Camera-type eye (tissue), 1 donor: ENCODE data around the gene NAXE. TPM values are rescaled to one million over a fixed set of nuclear protein-coding genes. Genes with fewer than 3 reads are reported as not detected.

Experiments
- total RNA-seq: library from RNA; depleted of rRNA; stranded (reverse); fragments of >200 nt; gene quantifications from one replicate; pipeline ENCODE4 v1.2.3, GENCODE V29; 2014

Gene NAXE
- 39.7 TPM for total RNA-seq

DNA sequence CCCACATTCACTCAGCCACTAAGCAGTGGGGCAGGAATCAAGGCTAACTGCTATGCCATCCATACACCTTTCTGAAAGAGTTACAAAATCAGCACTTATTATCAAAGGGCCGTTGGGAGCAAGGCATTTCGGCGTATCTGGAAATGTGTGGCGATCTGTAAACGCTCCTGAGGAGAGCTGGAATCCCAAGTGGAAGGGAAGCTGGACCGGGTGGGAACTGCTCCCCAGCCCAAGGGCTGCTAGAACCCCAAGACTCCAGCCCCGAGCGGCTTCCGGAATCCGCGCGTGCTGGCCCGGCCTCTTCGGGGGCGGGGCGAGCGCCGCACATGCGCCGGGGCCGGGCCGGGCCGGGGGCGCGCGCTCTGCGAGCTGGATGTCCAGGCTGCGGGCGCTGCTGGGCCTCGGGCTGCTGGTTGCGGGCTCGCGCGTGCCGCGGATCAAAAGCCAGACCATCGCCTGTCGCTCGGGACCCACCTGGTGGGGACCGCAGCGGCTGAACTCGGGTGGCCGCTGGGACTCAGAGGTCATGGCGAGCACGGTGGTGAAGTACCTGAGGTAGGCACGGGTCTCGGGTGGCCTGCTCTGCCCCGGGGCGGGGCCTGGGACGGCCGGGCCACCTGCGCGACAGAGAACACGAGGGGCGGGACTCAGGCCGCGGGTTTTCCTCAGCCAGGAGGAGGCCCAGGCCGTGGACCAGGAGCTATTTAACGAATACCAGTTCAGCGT is at the start of gene NAXE:
NAXE (plus strand) TSS at position 345 of the 726 bp plus-strand sequence; CDS start at position 374, 29 bp downstream.

DNA sequence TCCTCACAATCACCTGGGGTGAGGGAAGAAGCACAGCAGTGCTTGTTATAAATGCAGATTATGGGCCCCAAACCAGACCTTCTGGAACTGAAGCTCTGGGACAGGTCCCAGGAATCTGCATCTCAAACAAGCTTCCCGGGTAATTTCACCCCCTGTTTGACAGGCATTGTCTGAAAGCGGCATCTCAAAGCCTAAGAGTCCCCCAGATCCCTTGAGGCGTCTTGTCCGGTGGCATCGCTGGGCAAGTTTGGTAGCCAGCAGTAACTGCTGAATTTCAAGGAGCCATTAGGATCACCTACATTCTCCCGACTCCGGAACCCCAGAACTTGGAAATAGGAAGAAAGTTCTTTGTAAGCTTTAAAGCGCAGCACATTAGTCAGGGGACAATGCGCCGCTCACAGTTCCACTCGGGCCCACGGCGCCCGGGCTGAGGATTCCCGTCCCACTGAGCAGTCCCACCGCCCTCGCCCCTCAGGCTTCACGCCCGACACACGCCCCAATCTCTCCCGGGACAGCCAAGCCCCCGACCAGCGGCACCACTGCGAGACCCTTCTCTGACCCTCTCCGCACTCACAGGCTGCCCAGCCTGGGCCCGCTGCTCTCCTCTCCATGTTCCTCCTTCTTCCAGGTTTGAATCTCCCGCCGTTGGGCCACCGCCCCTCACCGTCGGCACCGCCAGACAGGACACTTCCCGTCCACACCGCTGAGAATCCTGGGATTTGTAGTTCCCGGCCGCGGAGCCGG is 19.5 kb upstream of the NAXE start, which contains the start of gene IQGAP3:
IQGAP3 (minus strand) TSS at position 647 of the 744 bp plus-strand sequence; CDS start at position 611, 36 bp downstream.

DNA sequence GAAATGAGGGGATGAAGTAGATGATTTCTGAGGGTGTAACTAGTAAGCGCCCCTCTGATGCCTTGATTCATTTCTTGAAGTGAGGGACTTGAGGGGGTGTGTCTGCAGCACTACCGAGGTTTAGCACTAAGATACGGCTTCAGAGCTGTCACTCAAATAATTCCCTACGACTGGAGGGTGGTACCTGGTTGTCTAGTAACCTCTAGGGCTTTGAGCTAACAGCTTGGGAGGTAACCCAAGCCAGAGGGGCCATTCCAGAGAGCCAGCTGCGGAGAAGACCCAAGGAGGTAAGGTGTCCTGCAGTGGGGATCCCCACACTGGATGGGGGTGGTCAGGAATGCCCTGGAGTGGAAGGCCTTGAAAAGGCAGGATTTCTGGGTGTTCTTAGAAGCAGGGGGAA is 12.1 kb upstream of the NAXE start, which contains the start of gene TTC24:
TTC24 (plus strand) TSS at position 252 of the 400 bp plus-strand sequence. CDS start 1,642 bp downstream, outside the sequence.

DNA sequence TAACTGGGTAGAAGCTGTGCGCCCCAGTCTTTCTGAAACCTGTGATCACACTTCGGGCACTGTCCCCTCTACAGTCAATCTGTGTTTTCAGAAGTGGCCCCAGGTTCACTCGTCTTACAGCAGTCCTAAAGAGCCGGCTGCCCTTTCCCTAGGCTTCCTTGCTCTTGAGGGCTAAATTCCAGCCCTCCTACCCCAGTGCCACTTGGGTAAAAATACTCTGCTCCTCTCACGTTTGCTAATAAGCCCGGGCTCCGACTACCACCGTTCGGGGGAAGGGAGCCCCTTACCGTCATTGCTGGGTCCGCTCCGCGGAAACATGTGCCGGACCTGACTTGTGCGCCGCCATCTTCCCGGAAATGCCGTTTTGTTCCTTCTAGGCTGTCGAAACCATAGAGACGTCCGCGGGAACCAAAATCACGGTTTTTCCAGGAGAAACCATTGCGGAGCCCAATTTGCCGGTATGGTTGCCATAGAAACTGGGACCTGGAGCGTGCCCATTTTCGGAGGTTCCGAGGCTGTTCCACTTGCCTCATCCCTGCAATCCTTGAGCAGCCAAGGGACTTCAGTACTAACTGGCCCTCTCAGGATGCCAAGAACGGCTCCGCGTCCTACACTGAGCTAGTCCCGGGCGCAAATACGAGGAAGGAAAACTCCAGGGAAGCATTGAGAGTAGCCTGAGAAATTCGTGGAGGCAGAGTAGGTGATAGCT is 9.7 kb downstream of the NAXE start, which contains the start of gene GPATCH4:
GPATCH4 (minus strand) TSS at position 358 of the 709 bp plus-strand sequence.

DNA sequence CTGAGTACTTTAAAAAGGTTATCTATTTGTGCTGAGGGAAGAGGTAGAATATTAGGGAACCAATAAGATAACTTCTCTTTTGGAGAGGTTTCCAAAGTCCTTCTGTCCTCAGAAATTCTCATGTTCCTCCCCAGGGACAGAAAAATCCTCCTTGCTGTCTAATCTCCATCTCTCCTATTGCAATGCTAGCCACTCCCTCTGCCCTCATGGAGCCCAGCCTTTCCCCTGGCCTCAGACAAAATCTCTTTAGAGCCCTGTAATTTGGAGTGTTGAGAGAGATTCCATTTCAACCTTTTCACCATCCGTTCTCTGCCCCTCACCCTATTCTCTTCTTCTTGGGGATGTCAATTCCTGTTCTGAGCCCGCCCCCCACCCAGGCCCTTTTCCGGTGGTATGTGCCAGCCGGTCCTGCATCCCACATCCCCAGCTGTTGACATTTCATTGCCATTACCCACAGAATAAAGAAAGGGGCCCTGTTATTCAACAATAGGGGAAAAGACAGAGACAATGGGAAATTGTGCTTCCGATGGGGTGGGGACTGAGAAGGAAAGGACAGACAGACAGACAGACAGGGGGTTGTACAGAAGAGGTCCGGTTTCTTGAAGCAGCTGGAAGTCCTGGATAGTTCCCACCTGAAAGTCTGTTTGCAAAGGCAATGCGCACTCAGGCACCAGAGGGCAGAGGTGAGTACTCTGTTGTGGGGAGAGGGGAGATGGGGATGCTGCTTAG is 27.4 kb downstream of the NAXE start, which contains the start of gene HAPLN2:
HAPLN2 (plus strand) TSS at position 563 of the 729 bp plus-strand sequence. CDS start 4,076 bp downstream, outside the sequence.

DNA sequence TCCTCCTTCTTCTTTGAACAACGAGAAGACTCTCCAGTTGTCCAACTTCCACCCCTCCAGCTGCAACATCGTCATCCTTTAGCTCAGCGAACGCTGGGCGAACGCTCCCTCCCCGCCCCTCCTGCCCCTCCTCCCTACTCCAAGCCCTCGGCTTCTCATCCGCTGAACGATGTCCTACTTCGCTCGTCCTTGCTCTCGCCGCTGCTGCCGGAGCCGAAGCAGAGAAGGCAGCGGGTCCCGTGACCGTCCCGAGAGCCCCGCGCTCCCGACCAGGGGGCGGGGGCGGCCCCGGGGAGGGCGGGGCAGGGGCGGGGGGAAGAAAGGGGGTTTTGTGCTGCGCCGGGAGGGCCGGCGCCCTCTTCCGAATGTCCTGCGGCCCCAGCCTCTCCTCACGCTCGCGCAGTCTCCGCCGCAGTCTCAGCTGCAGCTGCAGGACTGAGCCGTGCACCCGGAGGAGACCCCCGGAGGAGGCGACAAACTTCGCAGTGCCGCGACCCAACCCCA is 50.2 kb downstream of the NAXE start, which contains the start of gene BCAN:
BCAN (plus strand) TSS at position 357 of the 504 bp plus-strand sequence. CDS start 3,938 bp downstream, outside the sequence.

Other genes starting within 250 kb of the NAXE start
- gene RHBG, start 222.6 kb upstream of the NAXE start, total RNA-seq, result not detected
- gene MEF2D, start 91.0 kb upstream of the NAXE start, total RNA-seq, result 27.3 TPM
- 8.4 TPM for gene IQGAP3, start 19.2 kb upstream of the NAXE start, total RNA-seq
- not detected for gene TTC24, start 12.1 kb upstream of the NAXE start, total RNA-seq
- gene GPATCH4, start 9.7 kb downstream of the NAXE start, total RNA-seq, result 7.3 TPM
- gene HAPLN2, start 27.6 kb downstream of the NAXE start, total RNA-seq, result not detected
- gene BCAN, start 50.3 kb downstream of the NAXE start, total RNA-seq, result 5.2 TPM
- 87.1 TPM for gene NES, start 85.6 kb downstream of the NAXE start, total RNA-seq
- 117 TPM for gene CRABP2, start 113.8 kb downstream of the NAXE start, total RNA-seq
- gene METTL25B, start 136.7 kb downstream of the NAXE start, total RNA-seq, result 17.8 TPM
- 14.7 TPM for gene ISG20L2, start 137.0 kb downstream of the NAXE start, total RNA-seq
- 20.5 TPM for gene MRPL24, start 149.3 kb downstream of the NAXE start, total RNA-seq
- 153 TPM for gene HDGF, start 159.9 kb downstream of the NAXE start, total RNA-seq
- 34.5 TPM for gene PRCC, start 175.8 kb downstream of the NAXE start, total RNA-seq
- 0.27 TPM for gene SH2D2A, start 225.1 kb downstream of the NAXE start, total RNA-seq